ENCODE data around the gene SMYD2.

DNA sequence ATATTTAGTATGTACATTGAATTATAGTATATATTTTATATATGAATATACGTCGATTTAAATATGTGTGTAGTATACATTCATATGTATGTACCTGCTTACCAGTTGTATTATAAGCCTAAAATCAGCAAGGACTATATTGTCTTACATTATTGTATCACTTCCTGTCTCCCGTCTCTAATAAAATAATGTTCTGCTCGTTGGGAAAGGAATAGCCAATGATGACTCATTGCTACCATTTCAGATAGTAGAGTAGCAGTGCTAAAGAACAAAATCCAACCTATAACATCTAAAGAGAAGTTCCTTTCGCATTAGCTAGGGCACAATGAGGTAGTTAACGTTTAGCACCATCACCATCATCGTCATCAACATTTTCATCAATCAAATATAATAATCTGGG lies 39.9 kb upstream of the SMYD2 start:
- TF ChIP-seq EZH2phosphoT487 (IDR thresholded peaks at IDR 0.05; ENCODE audit: insufficient read depth, low read depth) (no peak), EZH2 (IDR thresholded peaks at IDR 0.05; ENCODE audit: insufficient read depth, poor library complexity, severe bottlenecking) (no peak)

Measured in GM23248 (cell line).